Loucy (cell line): ENCODE measurements around the gene NDUFA8.

Source experiments
- EZH2phosphoT487 ChIP-seq: fragments of 200-600 bp; IDR thresholded peaks from 2 replicates; pipeline ENCODE4 v1.6.1; 2018; ENCODE audit warnings: antibody characterized with exemption, mild to moderate bottlenecking, moderate library complexity, borderline replicate concordance
- TF ChIP-seq, protein P1 (sequence below): fragments of 200-600 bp; sonication (generic); conservative IDR thresholded peaks from 2 replicates; pipeline ENCODE4 v1.5.1; 2014; ENCODE audit warnings: mild to moderate bottlenecking, antibody characterized with exemption, low read length

GRCh38 chr9:122095010-122095767 is 64.4 kb downstream of the NDUFA8 start:
- TF ChIP-seq, protein P1, sequence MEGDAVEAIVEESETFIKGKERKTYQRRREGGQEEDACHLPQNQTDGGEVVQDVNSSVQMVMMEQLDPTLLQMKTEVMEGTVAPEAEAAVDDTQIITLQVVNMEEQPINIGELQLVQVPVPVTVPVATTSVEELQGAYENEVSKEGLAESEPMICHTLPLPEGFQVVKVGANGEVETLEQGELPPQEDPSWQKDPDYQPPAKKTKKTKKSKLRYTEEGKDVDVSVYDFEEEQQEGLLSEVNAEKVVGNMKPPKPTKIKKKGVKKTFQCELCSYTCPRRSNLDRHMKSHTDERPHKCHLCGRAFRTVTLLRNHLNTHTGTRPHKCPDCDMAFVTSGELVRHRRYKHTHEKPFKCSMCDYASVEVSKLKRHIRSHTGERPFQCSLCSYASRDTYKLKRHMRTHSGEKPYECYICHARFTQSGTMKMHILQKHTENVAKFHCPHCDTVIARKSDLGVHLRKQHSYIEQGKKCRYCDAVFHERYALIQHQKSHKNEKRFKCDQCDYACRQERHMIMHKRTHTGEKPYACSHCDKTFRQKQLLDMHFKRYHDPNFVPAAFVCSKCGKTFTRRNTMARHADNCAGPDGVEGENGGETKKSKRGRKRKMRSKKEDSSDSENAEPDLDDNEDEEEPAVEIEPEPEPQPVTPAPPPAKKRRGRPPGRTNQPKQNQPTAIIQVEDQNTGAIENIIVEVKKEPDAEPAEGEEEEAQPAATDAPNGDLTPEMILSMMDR: peak; percentile 86
- no peak for TF ChIP-seq EZH2phosphoT487
